ENCODE measurements around the gene CSF1. TPM values are rescaled to one million over a fixed set of nuclear protein-coding genes. Genes with fewer than 3 reads are reported as not detected.
"Not testable (repeated sequence)": the region's sequence is repeated elsewhere in the genome, so short reads cannot be mapped to it uniquely, and the experiment has no call there.

Gene CSF1
- total and polyA plus RNA-seq, 2 donors (not counting 1 experiment from before 2014, with no cell fraction given), result 28.6 to 48.9 TPM

- H4K20me1 ChIP-seq (ENCODE audit: control insufficient read depth, extremely low read depth, insufficient read depth, low read length), result no peaks in the 10 kb centered on the region
- no peak overlapping the region for H3K27ac ChIP-seq (ENCODE audit: insufficient read depth, low read length)
- H3K4me1 ChIP-seq (ENCODE audit: control insufficient read depth, extremely low read depth, insufficient read depth, low read length), result peaks cover 13% of the 10 kb centered on the region
- H3K27me3 ChIP-seq (ENCODE audit: control insufficient read depth, insufficient read depth, low read length), result no peaks in the 10 kb centered on the region
- no peaks in the 10 kb centered on the region for H3K9me3 ChIP-seq (ENCODE audit: control insufficient read depth, insufficient read depth, low read depth, low read length)
- H3K4me3 ChIP-seq (replicated peaks in 1 of 4; ENCODE audit: control extremely low read depth in 1 of 4, insufficient read depth in 1 of 4, low read depth in 3 of 4, low read length in 4 of 4), result no peak overlapping the region
- no peak for DNase-seq (ENCODE audit: low read depth in 2 of 2)
- H3K9ac ChIP-seq (ENCODE audit: insufficient read depth, low read length), result no peak overlapping the region
- no peak overlapping the region for H2AFZ ChIP-seq (ENCODE audit: low read length)
- H3K4me2 ChIP-seq (ENCODE audit: extremely low read depth, insufficient read depth, low read length), result no peak overlapping the region
- H3K79me2 ChIP-seq (ENCODE audit: control insufficient read depth, insufficient read depth, low read length), result peaks cover 30% of the 10 kb centered on the region
- TF ChIP-seq CTCF (conservative IDR thresholded peaks at IDR 0.05 in 1 of 2, IDR thresholded peaks at IDR 0.05 in 1 of 2; ENCODE audit: low read depth in 1 of 2, low read length in 2 of 2) (no peak), EZH2 (IDR thresholded peaks at IDR 0.05; ENCODE audit: low read length, missing control alignments) (no peak)
- H3K36me3 ChIP-seq (ENCODE audit: control insufficient read depth, insufficient read depth, low read length), result peaks cover 45% of the 10 kb centered on the region
Measured at GRCh38 chr1:109917768-109918606, 7.3 kb downstream of the CSF1 start.

DNA sequence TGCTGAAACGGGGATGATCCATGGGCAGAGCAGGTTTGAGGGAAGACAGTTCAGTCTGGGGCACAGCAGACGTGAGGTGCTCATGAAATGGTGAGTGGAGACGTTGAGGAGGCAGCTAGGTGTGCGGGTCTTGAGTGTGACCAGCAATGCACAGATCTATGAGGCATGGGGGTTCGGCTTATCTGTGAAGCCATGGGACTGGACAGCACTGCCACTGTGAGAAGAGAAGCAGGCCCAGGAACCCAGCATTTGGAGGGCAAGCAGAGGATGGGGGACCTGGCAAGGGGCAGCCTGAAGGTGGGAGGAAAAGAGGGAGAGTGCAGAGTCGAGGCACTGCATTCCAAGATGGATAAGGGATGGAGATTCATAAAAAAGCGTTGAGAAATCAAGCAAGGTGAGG lies 8.0 kb downstream of the CSF1 start:
- H4K20me1 ChIP-seq (ENCODE audit: control insufficient read depth, extremely low read depth, insufficient read depth, low read length), result no peaks in the 10 kb centered on the region

GRCh38 chr1:109919303-109919702 lies 8.7 kb downstream of the CSF1 start:
- TF ChIP-seq EZH2 (IDR thresholded peaks at IDR 0.05; ENCODE audit: low read length, missing control alignments) (no peak), CTCF (conservative IDR thresholded peaks at IDR 0.05 in 1 of 2, IDR thresholded peaks at IDR 0.05 in 1 of 2; ENCODE audit: low read depth in 1 of 2, low read length in 2 of 2) (no peak)
- H3K79me2 ChIP-seq (ENCODE audit: control insufficient read depth, insufficient read depth, low read length), result peaks cover 17% of the 10 kb centered on the region
- no peaks in the 10 kb centered on the region for H4K20me1 ChIP-seq (ENCODE audit: control insufficient read depth, extremely low read depth, insufficient read depth, low read length)
- no peaks in the 10 kb centered on the region for H3K9me3 ChIP-seq (ENCODE audit: control insufficient read depth, insufficient read depth, low read depth, low read length)
- no peak overlapping the region for H3K27ac ChIP-seq (ENCODE audit: insufficient read depth, low read length)
- H3K4me2 ChIP-seq (ENCODE audit: extremely low read depth, insufficient read depth, low read length), result no peak overlapping the region
- no peak for DNase-seq (ENCODE audit: low read depth in 2 of 2)
- H3K27me3 ChIP-seq (ENCODE audit: control insufficient read depth, insufficient read depth, low read length), result no peaks in the 10 kb centered on the region
- H3K36me3 ChIP-seq (ENCODE audit: control insufficient read depth, insufficient read depth, low read length), result peaks cover 57% of the 10 kb centered on the region
- no peak overlapping the region for H3K9ac ChIP-seq (ENCODE audit: insufficient read depth, low read length)
- peaks cover 8% of the 10 kb centered on the region for H3K4me1 ChIP-seq (ENCODE audit: control insufficient read depth, extremely low read depth, insufficient read depth, low read length)
- no peak overlapping the region for H2AFZ ChIP-seq (ENCODE audit: low read length)
- no peak overlapping the region for H3K4me3 ChIP-seq (replicated peaks in 1 of 4; ENCODE audit: control extremely low read depth in 1 of 4, insufficient read depth in 1 of 4, low read depth in 3 of 4, low read length in 4 of 4)

More for the DNA sequence above, 8.0 kb downstream of the CSF1 start:
- Histone ChIP-seq H2AFZ (ENCODE audit: low read length) (no peak overlapping the region), H3K4me1 (ENCODE audit: control insufficient read depth, extremely low read depth, insufficient read depth, low read length) (peaks cover 12% of the 10 kb centered on the region), H3K27ac (ENCODE audit: insufficient read depth, low read length) (no peak overlapping the region), H3K36me3 (ENCODE audit: control insufficient read depth, insufficient read depth, low read length) (peaks cover 52% of the 10 kb centered on the region), H3K27me3 (ENCODE audit: control insufficient read depth, insufficient read depth, low read length) (no peaks in the 10 kb centered on the region), H3K9ac (ENCODE audit: insufficient read depth, low read length) (no peak overlapping the region), H3K79me2 (ENCODE audit: control insufficient read depth, insufficient read depth, low read length) (peaks cover 23% of the 10 kb centered on the region), H3K9me3 (ENCODE audit: control insufficient read depth, insufficient read depth, low read depth, low read length) (no peaks in the 10 kb centered on the region), H3K4me2 (ENCODE audit: extremely low read depth, insufficient read depth, low read length) (no peak overlapping the region), H3K4me3 (replicated peaks in 1 of 4; ENCODE audit: control extremely low read depth in 1 of 4, insufficient read depth in 1 of 4, low read depth in 3 of 4, low read length in 4 of 4) (no peak overlapping the region)
- TF ChIP-seq CTCF (conservative IDR thresholded peaks at IDR 0.05 in 1 of 2, IDR thresholded peaks at IDR 0.05 in 1 of 2; ENCODE audit: low read depth in 1 of 2, low read length in 2 of 2) (no peak), EZH2 (IDR thresholded peaks at IDR 0.05; ENCODE audit: low read length, missing control alignments) (no peak)
- no peak for DNase-seq (ENCODE audit: low read depth in 2 of 2)

DNA sequence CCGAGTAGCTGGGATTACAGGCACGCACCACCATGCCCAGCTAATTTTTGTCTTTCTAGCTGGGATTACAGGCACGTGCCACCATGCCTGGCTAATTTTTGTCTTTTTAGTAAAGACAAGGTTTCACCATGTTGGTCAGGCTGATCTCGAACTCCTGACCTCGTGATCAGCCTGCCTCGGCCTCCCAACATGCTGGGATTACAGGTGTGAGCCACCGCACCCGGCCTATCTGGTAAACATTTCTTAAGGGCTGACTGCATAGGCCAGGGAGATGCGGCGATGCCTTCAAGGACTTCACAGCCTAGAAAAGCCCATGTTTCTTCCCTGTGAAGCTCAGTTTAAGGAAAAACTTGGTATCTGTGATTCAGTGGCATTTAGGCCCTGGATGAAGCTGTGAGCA lies 9.7 kb downstream of the CSF1 start:
- not testable (repeated sequence) for DNase-seq (ENCODE audit: low read depth in 2 of 2); H3K27ac ChIP-seq (ENCODE audit: insufficient read depth, low read length); H3K4me3 ChIP-seq (replicated peaks in 1 of 4; ENCODE audit: control extremely low read depth in 1 of 4, insufficient read depth in 1 of 4, low read depth in 3 of 4, low read length in 4 of 4); H3K4me1 ChIP-seq (ENCODE audit: control insufficient read depth, extremely low read depth, insufficient read depth, low read length); H3K9me3 ChIP-seq (ENCODE audit: control insufficient read depth, insufficient read depth, low read depth, low read length); H3K4me2 ChIP-seq (ENCODE audit: extremely low read depth, insufficient read depth, low read length); H3K9ac ChIP-seq (ENCODE audit: insufficient read depth, low read length); H3K27me3 ChIP-seq (ENCODE audit: control insufficient read depth, insufficient read depth, low read length); H2AFZ ChIP-seq (ENCODE audit: low read length); H4K20me1 ChIP-seq (ENCODE audit: control insufficient read depth, extremely low read depth, insufficient read depth, low read length); H3K79me2 ChIP-seq (ENCODE audit: control insufficient read depth, insufficient read depth, low read length)
- peaks cover 66% of the 10 kb centered on the region for H3K36me3 ChIP-seq (ENCODE audit: control insufficient read depth, insufficient read depth, low read length)
